AG10803 (cell line): ENCODE results near the gene CHCHD3.

ENCODE experiments used
- DNase-seq: peaks from one replicate; pipeline ENCODE4 v3.0.0; 2010; ENCODE audit warnings: low read depth
- H3K4me3 ChIP-seq: 2 replicates; pipeline ENCODE4 v1.5.1; 2011; ENCODE audit warnings: mild to moderate bottlenecking, low read length, control low read depth
- TF ChIP-seq, protein P1 (sequence below): conservative IDR thresholded peaks from 2 replicates; pipeline ENCODE4 v1.5.1; 2011; ENCODE audit warnings: mild to moderate bottlenecking, low read length, control low read depth, inconsistent platforms

The CHCHD3 gene

DNA sequence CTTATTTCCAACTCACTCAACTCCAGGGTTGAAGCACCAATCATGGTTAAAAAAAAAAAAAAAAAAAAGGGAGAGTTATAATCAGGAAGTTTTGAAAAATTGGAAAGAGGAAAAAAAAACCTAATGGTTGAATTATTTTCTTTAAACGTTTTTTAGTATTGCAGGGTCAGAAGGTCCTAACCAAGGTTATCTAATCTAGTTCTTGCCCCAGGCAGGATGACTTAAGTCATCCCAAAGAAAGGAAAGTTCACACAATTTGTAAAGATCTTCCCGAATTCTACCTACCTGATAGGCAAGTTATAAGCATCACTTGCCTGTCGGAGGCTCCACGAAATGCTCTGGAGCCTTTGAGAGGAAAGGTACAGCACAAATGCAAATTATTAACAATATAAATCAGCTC is 297.5 kb downstream of the CHCHD3 start:
- TF ChIP-seq, protein P1, sequence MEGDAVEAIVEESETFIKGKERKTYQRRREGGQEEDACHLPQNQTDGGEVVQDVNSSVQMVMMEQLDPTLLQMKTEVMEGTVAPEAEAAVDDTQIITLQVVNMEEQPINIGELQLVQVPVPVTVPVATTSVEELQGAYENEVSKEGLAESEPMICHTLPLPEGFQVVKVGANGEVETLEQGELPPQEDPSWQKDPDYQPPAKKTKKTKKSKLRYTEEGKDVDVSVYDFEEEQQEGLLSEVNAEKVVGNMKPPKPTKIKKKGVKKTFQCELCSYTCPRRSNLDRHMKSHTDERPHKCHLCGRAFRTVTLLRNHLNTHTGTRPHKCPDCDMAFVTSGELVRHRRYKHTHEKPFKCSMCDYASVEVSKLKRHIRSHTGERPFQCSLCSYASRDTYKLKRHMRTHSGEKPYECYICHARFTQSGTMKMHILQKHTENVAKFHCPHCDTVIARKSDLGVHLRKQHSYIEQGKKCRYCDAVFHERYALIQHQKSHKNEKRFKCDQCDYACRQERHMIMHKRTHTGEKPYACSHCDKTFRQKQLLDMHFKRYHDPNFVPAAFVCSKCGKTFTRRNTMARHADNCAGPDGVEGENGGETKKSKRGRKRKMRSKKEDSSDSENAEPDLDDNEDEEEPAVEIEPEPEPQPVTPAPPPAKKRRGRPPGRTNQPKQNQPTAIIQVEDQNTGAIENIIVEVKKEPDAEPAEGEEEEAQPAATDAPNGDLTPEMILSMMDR = no peak
- DNase-seq = no peak
- H3K4me3 ChIP-seq = no peak overlapping the region

DNA sequence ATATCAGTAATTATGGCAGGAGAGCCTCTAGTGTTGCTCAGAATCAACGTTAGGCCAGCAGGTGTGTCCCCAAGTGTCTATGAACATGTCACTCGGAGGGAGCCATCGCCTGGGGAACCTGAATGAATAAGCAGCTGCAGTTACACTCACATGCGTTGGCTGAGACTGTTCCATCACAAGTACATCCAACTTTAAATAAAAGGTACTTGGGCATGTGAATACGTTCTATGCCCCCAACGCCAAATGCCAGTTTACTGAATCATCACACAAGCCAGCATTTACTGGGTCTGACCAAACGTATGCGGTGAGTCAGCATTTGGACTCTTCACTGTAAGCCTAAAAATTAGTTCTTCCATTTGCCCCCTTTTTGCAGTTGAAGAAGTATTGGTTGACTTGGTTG is 298.1 kb downstream of the CHCHD3 start:
- no peak overlapping the region for H3K4me3 ChIP-seq
- peak; percentile 79 for DNase-seq
- TF ChIP-seq, protein P1 = no peak

DNA sequence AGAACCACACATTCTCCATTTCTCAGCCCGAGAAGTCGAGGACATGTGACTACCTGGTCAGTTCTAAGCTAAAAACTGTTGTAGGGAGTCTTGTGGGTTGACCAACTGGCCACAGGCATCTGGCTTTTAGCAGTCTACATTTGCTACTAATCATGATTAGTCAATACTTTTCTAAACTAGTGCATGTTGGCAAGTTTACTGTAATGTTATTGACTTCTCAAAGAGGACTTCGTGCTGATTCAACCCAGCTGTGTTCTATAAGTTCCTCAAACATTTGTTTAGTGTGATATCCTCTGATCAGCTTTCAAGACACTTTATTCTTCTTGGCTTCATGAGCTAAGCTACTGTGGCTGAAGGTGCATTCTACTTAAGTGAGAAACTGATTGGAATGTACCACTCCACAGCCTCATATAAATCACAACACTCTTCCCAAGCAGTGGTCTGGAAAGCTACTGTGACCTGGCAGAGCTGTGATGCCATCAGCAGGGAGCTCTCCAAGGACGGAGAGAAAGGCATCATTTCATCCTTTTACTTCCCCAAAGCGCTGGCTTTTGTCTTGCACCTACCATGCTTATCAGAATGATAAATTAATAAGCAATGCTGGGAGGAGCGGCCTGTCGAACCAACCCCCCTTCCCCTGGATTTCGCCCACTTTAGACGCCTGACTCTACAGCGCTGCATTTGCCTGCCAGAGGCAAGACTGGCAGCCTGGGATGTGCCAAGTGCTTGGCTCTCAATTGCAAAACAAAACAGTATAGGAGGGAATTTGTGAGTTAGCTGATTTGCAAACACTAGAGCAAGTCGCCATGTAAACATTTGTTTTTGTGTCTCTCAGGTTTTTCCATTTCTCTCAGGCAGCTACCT is 298.9 kb downstream of the CHCHD3 start:
- peak; percentile 99 for DNase-seq
- TF ChIP-seq, protein P1 = no peak
- no peak overlapping the region for H3K4me3 ChIP-seq

DNA sequence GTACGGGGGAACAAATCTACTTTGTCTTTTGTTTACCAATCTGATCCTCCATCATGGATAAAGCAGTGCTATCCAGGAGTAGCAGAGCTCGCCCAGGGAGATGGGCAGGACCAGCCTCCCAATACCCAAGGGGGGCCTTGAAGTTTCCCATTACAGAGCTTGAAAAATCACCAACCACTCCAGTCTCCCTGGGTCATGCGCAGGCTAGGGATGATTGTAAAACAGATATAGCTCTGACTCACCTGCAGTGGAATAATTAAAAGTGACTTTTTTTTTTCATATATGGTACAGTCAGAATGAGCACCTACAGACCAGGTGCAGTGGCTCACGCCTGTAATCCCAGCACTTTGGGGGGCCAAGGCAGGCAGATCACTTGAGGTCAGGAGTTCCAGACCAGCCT is 301.1 kb downstream of the CHCHD3 start:
- TF ChIP-seq, protein P1 = no peak
- no peak overlapping the region for H3K4me3 ChIP-seq
- no peak for DNase-seq

DNA sequence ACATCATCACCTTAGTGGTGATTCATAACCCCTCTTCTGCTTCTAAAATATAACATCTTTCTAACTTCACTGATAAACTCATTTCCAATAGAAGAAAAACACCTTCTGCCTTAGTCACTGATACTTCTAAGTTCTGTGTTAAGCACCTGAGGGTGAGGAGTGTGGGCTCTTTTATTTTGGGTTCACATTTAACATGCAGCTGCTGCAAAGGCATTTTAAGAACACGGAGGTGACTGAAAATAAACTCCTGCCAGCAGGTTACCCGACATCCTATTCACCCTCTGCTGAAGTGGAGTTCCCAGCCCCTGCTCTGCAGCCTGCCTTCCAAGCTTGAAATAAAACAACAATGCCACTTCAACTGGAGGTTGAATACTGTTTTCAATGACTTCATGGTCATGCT is 302.7 kb downstream of the CHCHD3 start:
- DNase-seq = no peak
- TF ChIP-seq, protein P1 = no peak
- no peak overlapping the region for H3K4me3 ChIP-seq

DNA sequence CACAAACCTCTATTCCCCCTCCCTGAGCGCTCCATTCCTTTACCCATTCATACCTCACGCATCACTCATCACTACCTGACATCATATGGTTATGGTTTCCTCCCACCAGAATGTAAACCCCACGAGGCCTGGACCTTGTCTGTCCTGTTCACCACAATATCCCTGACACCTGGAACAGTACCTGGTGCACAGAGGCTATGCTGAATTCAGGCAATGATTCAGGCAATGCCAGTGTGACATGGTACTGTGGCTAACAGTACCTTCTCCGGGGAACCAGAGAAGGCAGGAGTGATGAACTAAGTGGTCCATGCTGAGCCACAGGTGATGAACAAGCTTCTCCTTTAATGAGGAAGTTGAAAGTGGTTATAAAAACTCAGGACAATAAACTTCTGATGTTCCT is 303.1 kb downstream of the CHCHD3 start:
- TF ChIP-seq, protein P1 = no peak
- no peak overlapping the region for H3K4me3 ChIP-seq
- no peak for DNase-seq

DNA sequence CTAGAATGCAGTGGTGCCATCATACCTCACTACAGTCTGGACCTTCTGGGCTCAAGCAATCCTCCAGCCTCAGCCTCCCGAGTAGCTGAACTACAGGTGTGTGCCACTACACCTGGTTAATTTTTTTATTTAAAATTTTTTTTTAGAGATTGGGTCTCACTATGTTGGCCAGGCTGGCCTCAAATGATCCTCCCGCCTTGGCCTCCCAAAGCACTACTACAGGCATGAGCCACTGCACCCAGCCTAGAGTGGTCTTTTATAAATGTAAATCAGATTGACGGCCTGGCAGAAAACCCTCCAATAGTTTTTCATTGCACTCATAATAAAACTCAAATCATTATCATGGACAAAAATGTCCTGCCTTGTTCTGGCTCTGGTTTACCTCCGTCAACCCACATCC is 303.9 kb downstream of the CHCHD3 start:
- H3K4me3 ChIP-seq = no peak overlapping the region
- no peak for DNase-seq
- TF ChIP-seq, protein P1 = no peak
